OCI-LY1 (cell line): ENCODE data around the gene RAI1.

ENCODE experiments used
- H2AFZ ChIP-seq: fragments of 200-600 bp; sonication (generic), shearing (Covaris generic); 2 replicates; pipeline ENCODE4 v1.6.0; 2014; ENCODE audit warnings: antibody characterized with exemption, mild to moderate bottlenecking, low read length
- H3F3A ChIP-seq: fragments of 200-600 bp; sonication (generic), shearing (Covaris generic); 2 replicates; pipeline ENCODE4 v1.6.0; 2014; ENCODE audit warnings: mild to moderate bottlenecking, antibody characterized with exemption, low read length, moderate library complexity; ENCODE audit not compliant: insufficient read depth
- H3K27ac ChIP-seq: fragments of 200-600 bp; sonication (generic); 2 replicates; pipeline ENCODE4 v1.5.1; 2014; ENCODE audit warnings: low read length, mixed run types, mild to moderate bottlenecking, low read depth; ENCODE audit not compliant: poor library complexity, severe bottlenecking
- H3K27me3 ChIP-seq: fragments of 200-600 bp; sonication (generic); 2 replicates; pipeline ENCODE4 v1.6.0; 2014; ENCODE audit warnings: antibody characterized with exemption, mild to moderate bottlenecking, low read length, moderate library complexity; ENCODE audit not compliant: insufficient read depth
- H3K36me3 ChIP-seq: fragments of 200-600 bp; sonication (generic); 2 replicates; pipeline ENCODE4 v1.6.1; 2014; ENCODE audit warnings: mild to moderate bottlenecking, antibody characterized with exemption, low read length, moderate library complexity, mixed read lengths; ENCODE audit not compliant: insufficient read depth
- H3K4me1 ChIP-seq: fragments of 200-600 bp; sonication (generic); 2 replicates; pipeline ENCODE4 v1.5.1; 2014; ENCODE audit warnings: mild to moderate bottlenecking, low read length, moderate library complexity; ENCODE audit not compliant: insufficient read depth, severe bottlenecking
- H3K4me2 ChIP-seq: fragments of 200-600 bp; sonication (generic), shearing (Covaris generic); 2 replicates; pipeline ENCODE4 v1.6.1; 2014; ENCODE audit warnings: low read length
- H3K4me3 ChIP-seq: fragments of 200-600 bp; sonication (generic); 2 replicates; pipeline ENCODE4 v1.5.1; 2014; ENCODE audit warnings: low read length, low read depth, mild to moderate bottlenecking, mixed read lengths; ENCODE audit not compliant: poor library complexity, severe bottlenecking
- H3K79me2 ChIP-seq: fragments of 200-600 bp; shearing (Covaris generic); 2 replicates; pipeline ENCODE4 v1.6.1; 2016; ENCODE audit warnings: mixed run types, low read length, mixed read lengths; ENCODE audit not compliant: insufficient read depth
- H3K9ac ChIP-seq: fragments of 200-600 bp; sonication (generic), shearing (Covaris generic); 2 replicates; pipeline ENCODE4 v1.6.1; 2014; ENCODE audit warnings: mild to moderate bottlenecking, low read length, mixed read lengths
- H3K9me2 ChIP-seq: fragments of 200-600 bp; sonication (generic), shearing (Covaris generic); 2 replicates; pipeline ENCODE4 v1.6.1; 2014; ENCODE audit warnings: low read depth, mild to moderate bottlenecking, low read length, mixed read lengths
- H3K9me3 ChIP-seq: fragments of 200-600 bp; shearing (Covaris generic); 2 replicates; pipeline ENCODE4 v1.6.1; 2014; ENCODE audit warnings: low read length, mixed read lengths
- H4K20me1 ChIP-seq: fragments of 200-600 bp; sonication (generic), shearing (Covaris generic); 2 replicates; pipeline ENCODE4 v1.6.0; 2016; ENCODE audit warnings: mild to moderate bottlenecking, low read length; ENCODE audit not compliant: insufficient read depth
- CTCF ChIP-seq: fragments of 200-600 bp; sonication (generic), shearing (Covaris generic); IDR thresholded peaks from 2 replicates; pipeline ENCODE4 v1.5.1; 2017; ENCODE audit warnings: mild to moderate bottlenecking, antibody characterized with exemption, low read length, moderate library complexity, mixed read lengths
- EZH2 ChIP-seq: fragments of 200-600 bp; sonication (generic), shearing (Covaris generic); IDR thresholded peaks from 2 replicates; pipeline ENCODE4 v1.8.0; 2017; ENCODE audit warnings: borderline replicate concordance, mixed run types, mild to moderate bottlenecking, antibody characterized with exemption, low read length, moderate library complexity, mixed read lengths

RAI1 gene

GRCh38 chr17:17785407-17785806, 104.1 kb downstream of the RAI1 start:
- Histone ChIP-seq H2AFZ (no peak overlapping the region), H3F3A (no peaks in the 10 kb centered on the region), H3K27ac (no peak overlapping the region), H3K9me2 (no peaks in the 10 kb centered on the region), H3K4me1 (peaks cover 30% of the 10 kb centered on the region), H3K36me3 (no peaks in the 10 kb centered on the region), H3K4me2 (no peak overlapping the region), H3K27me3 (peaks cover 14% of the 10 kb centered on the region; the same call in 1 of the 2 replicates), H4K20me1 (no peaks in the 10 kb centered on the region), H3K9me3 (no peaks in the 10 kb centered on the region), H3K79me2 (no peaks in the 10 kb centered on the region), H3K9ac (no peak overlapping the region), H3K4me3 (no peak overlapping the region)
- TF ChIP-seq EZH2 (no peak), CTCF (no peak)

- Histone ChIP-seq H3F3A (no peaks in the 10 kb centered on the region), H3K79me2 (no peaks in the 10 kb centered on the region), H3K27ac (no peak overlapping the region), H3K9me3 (no peaks in the 10 kb centered on the region), H3K27me3 (peaks cover 9% of the 10 kb centered on the region; the same call in 1 of the 2 replicates), H4K20me1 (no peaks in the 10 kb centered on the region), H3K4me3 (no peak overlapping the region), H2AFZ (no peak overlapping the region), H3K9me2 (no peaks in the 10 kb centered on the region), H3K36me3 (no peaks in the 10 kb centered on the region), H3K9ac (no peak overlapping the region), H3K4me1 (peaks cover 27% of the 10 kb centered on the region), H3K4me2 (no peak overlapping the region)
- no peak for TF ChIP-seq EZH2
- TF ChIP-seq CTCF: no peak
These were observed 105.7 kb downstream of the RAI1 start for GRCh38 chr17:17786998-17787397.

GRCh38 chr17:17787568-17787967, 106.3 kb downstream of the RAI1 start:
- Histone ChIP-seq H2AFZ (no peak overlapping the region), H3K9me2 (no peaks in the 10 kb centered on the region), H3K4me2 (no peak overlapping the region), H3K4me1 (peaks cover 23% of the 10 kb centered on the region), H3F3A (no peaks in the 10 kb centered on the region), H3K27me3 (peaks cover 9% of the 10 kb centered on the region; the same call in 1 of the 2 replicates), H3K9me3 (no peaks in the 10 kb centered on the region), H3K9ac (no peak overlapping the region), H3K4me3 (no peak overlapping the region), H3K27ac (no peak overlapping the region), H3K36me3 (no peaks in the 10 kb centered on the region), H3K79me2 (no peaks in the 10 kb centered on the region), H4K20me1 (no peaks in the 10 kb centered on the region)
- TF ChIP-seq EZH2 (no peak), CTCF (no peak)
